Upper lobe of left lung (tissue), 4 donors: ENCODE measurements around the gene DNAH8.

Experiments used
- EP300 ChIP-seq, 4 donors: sonication (generic); formaldehyde crosslinking; IDR thresholded peaks; one replicate each; pipeline ENCODE4 v1.5.1; 2017; ENCODE audit warnings: antibody characterized with exemption in 4 of 4, control low read depth in 2 of 4
- POLR2A ChIP-seq, 4 donors: fragments of 450-650 bp; IDR thresholded peaks; one replicate each; pipeline ENCODE4 v1.5.1; 2016 to 2017; ENCODE audit warnings: antibody characterized with exemption in 4 of 4, mild to moderate bottlenecking in 2 of 4
- TF ChIP-seq, protein P1 (sequence below), 6 experiments: fragments of 450-650 bp in 4 of 6; fragments of 200-600 bp in 2 of 6; sonication (generic) in 2 of 6; IDR thresholded peaks; one replicate each; pipeline ENCODE4 v1.5.1; 2016 to 2019; ENCODE audit warnings: antibody characterized with exemption in 6 of 6

DNA sequence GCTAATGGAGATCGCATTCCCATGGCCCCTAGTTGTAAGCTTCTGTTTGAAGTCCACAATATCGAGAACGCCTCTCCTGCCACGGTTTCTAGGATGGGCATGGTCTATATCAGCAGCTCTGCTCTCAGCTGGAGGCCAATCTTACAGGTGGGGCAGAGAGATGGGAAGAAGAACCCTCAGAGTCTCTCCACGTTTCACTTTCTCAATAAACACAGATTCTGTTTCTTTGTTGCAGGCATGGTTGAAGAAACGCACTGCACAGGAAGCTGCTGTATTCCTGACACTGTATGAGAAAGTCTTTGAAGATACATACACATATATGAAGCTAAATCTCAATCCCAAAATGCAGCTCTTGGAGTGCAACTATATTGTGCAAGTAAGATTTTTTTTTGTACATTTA lies 157.9 kb downstream of the DNAH8 start:
- TF ChIP-seq POLR2A (IDR thresholded peaks at IDR 0.05), result no peak
- TF ChIP-seq, protein P1, sequence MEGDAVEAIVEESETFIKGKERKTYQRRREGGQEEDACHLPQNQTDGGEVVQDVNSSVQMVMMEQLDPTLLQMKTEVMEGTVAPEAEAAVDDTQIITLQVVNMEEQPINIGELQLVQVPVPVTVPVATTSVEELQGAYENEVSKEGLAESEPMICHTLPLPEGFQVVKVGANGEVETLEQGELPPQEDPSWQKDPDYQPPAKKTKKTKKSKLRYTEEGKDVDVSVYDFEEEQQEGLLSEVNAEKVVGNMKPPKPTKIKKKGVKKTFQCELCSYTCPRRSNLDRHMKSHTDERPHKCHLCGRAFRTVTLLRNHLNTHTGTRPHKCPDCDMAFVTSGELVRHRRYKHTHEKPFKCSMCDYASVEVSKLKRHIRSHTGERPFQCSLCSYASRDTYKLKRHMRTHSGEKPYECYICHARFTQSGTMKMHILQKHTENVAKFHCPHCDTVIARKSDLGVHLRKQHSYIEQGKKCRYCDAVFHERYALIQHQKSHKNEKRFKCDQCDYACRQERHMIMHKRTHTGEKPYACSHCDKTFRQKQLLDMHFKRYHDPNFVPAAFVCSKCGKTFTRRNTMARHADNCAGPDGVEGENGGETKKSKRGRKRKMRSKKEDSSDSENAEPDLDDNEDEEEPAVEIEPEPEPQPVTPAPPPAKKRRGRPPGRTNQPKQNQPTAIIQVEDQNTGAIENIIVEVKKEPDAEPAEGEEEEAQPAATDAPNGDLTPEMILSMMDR (IDR thresholded peaks at IDR 0.05), result no peak
- no peak for TF ChIP-seq EP300 (IDR thresholded peaks at IDR 0.05)
